Mammary epithelial cell (primary cell): Measurements from ENCODE around the gene RGP1.

ENCODE experiments used
- EZH2 ChIP-seq: IDR thresholded peaks from 2 replicates; pipeline ENCODE4 v1.6.1; 2012; ENCODE audit warnings: low read length, inconsistent platforms, borderline replicate concordance
- TF ChIP-seq, protein P1 (sequence below), 2 donors: IDR thresholded peaks in 1 of 2; conservative IDR thresholded peaks in 1 of 2; 2 replicates each; pipeline ENCODE4 v1.5.1; 2011 to 2012; ENCODE audit warnings: inconsistent platforms in 2 of 2, low read length in 2 of 2, mild to moderate bottlenecking in 2 of 2, control low read depth in 1 of 2, low read depth in 1 of 2; ENCODE audit not compliant: insufficient read depth in 1 of 2; ENCODE audit errors: extremely low read depth in 1 of 2

DNA sequence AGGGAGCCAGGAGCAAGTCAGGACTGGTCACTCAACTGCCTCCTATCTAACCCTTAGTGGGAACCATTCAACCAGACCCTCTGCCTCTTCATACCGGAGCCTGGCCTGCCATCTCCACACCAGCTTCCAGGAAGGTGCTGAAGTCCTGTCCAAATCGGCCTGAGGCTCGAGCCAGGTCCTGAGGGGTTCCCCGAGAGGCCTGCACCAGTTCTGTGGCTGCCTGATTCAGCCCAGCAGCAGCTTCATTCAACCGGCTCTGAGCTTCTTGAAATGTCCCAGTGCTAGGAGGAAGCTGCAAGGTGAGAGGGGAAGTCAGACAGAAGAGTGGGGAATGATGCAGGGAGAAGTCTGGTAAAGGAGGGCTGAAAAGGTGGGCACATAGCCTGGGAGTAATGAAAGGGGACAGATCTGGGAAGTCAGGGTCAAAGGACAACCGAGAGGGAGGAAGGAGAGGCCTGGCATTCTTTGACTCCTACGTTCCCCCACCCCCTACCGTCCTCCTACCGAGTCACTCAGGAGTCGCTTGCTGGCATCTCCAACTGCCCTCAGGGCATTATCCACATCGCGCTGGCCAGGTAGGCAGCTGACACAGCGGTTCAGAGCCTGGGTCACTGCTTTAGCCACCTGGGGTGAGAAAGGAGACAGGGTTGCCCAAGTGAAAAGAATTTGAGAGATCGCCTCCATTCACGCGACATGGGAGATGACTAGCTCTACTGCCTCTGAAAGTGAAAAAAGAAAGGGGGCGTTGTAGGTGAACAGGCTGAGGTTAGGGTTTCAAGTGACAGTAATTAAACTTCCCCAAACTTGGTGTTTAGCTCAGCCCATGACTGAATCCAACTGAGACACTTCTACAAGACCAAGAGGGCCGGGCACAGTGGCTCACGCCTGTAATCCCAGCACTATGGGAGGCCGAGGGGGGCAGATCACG is 37.3 kb upstream of the RGP1 start:
- TF ChIP-seq, protein P1, sequence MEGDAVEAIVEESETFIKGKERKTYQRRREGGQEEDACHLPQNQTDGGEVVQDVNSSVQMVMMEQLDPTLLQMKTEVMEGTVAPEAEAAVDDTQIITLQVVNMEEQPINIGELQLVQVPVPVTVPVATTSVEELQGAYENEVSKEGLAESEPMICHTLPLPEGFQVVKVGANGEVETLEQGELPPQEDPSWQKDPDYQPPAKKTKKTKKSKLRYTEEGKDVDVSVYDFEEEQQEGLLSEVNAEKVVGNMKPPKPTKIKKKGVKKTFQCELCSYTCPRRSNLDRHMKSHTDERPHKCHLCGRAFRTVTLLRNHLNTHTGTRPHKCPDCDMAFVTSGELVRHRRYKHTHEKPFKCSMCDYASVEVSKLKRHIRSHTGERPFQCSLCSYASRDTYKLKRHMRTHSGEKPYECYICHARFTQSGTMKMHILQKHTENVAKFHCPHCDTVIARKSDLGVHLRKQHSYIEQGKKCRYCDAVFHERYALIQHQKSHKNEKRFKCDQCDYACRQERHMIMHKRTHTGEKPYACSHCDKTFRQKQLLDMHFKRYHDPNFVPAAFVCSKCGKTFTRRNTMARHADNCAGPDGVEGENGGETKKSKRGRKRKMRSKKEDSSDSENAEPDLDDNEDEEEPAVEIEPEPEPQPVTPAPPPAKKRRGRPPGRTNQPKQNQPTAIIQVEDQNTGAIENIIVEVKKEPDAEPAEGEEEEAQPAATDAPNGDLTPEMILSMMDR (conservative IDR thresholded peaks at IDR 0.05 in 1 of 2, IDR thresholded peaks at IDR 0.05 in 1 of 2; ENCODE audit: extremely low read depth in 1 of 2, insufficient read depth in 1 of 2, low read depth in 1 of 2, low read length in 2 of 2) = no peak
- no peak for TF ChIP-seq EZH2
